Vagina (tissue), 2 donors: ENCODE data around the gene ACYP2. TPM values are rescaled to one million over a fixed set of nuclear protein-coding genes. Genes with fewer than 3 reads are reported as not detected.

Experiments used
- DNase-seq, 2 donors: peaks; one replicate each; pipeline ENCODE4 v3.0.0-alpha.2; 2017; ENCODE audit errors: extremely low spot score in 2 of 2
- H3K27ac ChIP-seq: fragments of 200-600 bp; sonication (generic); one replicate; pipeline ENCODE4 v1.5.1; 2019
- H3K27me3 ChIP-seq: fragments of 200-600 bp; sonication (generic); one replicate; pipeline ENCODE4 v1.5.1; 2019
- H3K36me3 ChIP-seq, 2 donors: fragments of 200-600 bp; sonication (generic); one replicate each; pipeline ENCODE4 v1.5.1; 2017 to 2019
- H3K4me1 ChIP-seq: fragments of 200-600 bp; sonication (generic); one replicate; pipeline ENCODE4 v1.5.1; 2019
- H3K4me3 ChIP-seq, 2 donors: fragments of 200-600 bp; sonication (generic); 1 replicate in 1 of 2; 2 replicates in 1 of 2; pipeline ENCODE4 v1.5.1; 2016 to 2019
- H3K9me3 ChIP-seq: fragments of 200-600 bp; sonication (generic); one replicate; pipeline ENCODE4 v1.5.1; 2019
- POLR2A ChIP-seq, 2 donors: fragments of 450-650 bp; IDR thresholded peaks; one replicate each; pipeline ENCODE4 v1.6.1; 2017; ENCODE audit warnings: antibody characterized with exemption in 2 of 2, mild to moderate bottlenecking in 2 of 2, moderate library complexity in 2 of 2
- POLR2AphosphoS5 ChIP-seq, 2 donors: sonication (generic); formaldehyde crosslinking; IDR thresholded peaks; one replicate each; pipeline ENCODE4 v1.9.0; 2017; ENCODE audit warnings: antibody characterized with exemption in 2 of 2, mild to moderate bottlenecking in 2 of 2, low read depth in 1 of 2; ENCODE audit not compliant: insufficient read depth in 1 of 2
- intact Hi-C: fragments of 100-400 bp; cut with DNase I; formaldehyde crosslinking; loops from one replicate; pipeline ENCODE4 v1.15.1; 2023
- total RNA-seq: library from RNA; depleted of rRNA; stranded (reverse); fragments of >200 nt; gene quantifications from one replicate; pipeline ENCODE4 v1.2.3, GENCODE V29; 2016
- TF ChIP-seq, protein P1 (sequence below), 3 experiments: fragments of 450-650 bp in 2 of 3; fragments of 200-600 bp in 1 of 3; sonication (generic) in 1 of 3; IDR thresholded peaks; one replicate each; pipeline ENCODE4 v1.5.1; 2017 to 2019; ENCODE audit warnings: antibody characterized with exemption in 3 of 3, mild to moderate bottlenecking in 2 of 3, moderate library complexity in 2 of 3

The ACYP2 gene
- total RNA-seq, 1 donor from 2014 or later, result 10.8 TPM

GRCh38 chr2:54097124-54097523 is 18.3 kb upstream of the ACYP2 start:
- TF ChIP-seq POLR2A (IDR thresholded peaks at IDR 0.05), result no peak
- TF ChIP-seq POLR2AphosphoS5 (IDR thresholded peaks at IDR 0.05; ENCODE audit: insufficient read depth in 1 of 2, low read depth in 1 of 2), result no peak
- TF ChIP-seq, protein P1, sequence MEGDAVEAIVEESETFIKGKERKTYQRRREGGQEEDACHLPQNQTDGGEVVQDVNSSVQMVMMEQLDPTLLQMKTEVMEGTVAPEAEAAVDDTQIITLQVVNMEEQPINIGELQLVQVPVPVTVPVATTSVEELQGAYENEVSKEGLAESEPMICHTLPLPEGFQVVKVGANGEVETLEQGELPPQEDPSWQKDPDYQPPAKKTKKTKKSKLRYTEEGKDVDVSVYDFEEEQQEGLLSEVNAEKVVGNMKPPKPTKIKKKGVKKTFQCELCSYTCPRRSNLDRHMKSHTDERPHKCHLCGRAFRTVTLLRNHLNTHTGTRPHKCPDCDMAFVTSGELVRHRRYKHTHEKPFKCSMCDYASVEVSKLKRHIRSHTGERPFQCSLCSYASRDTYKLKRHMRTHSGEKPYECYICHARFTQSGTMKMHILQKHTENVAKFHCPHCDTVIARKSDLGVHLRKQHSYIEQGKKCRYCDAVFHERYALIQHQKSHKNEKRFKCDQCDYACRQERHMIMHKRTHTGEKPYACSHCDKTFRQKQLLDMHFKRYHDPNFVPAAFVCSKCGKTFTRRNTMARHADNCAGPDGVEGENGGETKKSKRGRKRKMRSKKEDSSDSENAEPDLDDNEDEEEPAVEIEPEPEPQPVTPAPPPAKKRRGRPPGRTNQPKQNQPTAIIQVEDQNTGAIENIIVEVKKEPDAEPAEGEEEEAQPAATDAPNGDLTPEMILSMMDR (IDR thresholded peaks at IDR 0.05), result no peak
- Histone ChIP-seq H3K27ac (no peak overlapping the region), H3K36me3 (no peaks in the 10 kb centered on the region), H3K4me3 (no peak overlapping the region), H3K4me1 (no peaks in the 10 kb centered on the region), H3K9me3 (no peaks in the 10 kb centered on the region), H3K27me3 (no peaks in the 10 kb centered on the region)
- no peak for DNase-seq
- intact Hi-C loops, result no loop called here

- Histone ChIP-seq H3K27me3 (no peaks in the 10 kb centered on the region), H3K4me1 (peaks cover 8% of the 10 kb centered on the region), H3K27ac (no peak overlapping the region), H3K9me3 (no peaks in the 10 kb centered on the region), H3K36me3 (no peaks in the 10 kb centered on the region), H3K4me3 (no peak overlapping the region)
- TF ChIP-seq, protein P1 (IDR thresholded peaks at IDR 0.05), result no peak
- TF ChIP-seq POLR2A (IDR thresholded peaks at IDR 0.05), result no peak
- no peak for TF ChIP-seq POLR2AphosphoS5 (IDR thresholded peaks at IDR 0.05; ENCODE audit: insufficient read depth in 1 of 2, low read depth in 1 of 2)
- intact Hi-C loops, result no loop called here
- no peak for DNase-seq
These were observed 16.0 kb upstream of the ACYP2 start for GRCh38 chr2:54099370-54099769.

GRCh38 chr2:54099829-54100585 is 15.4 kb upstream of the ACYP2 start:
- Histone ChIP-seq H3K4me1 (peaks cover 8% of the 10 kb centered on the region), H3K4me3 (no peak overlapping the region), H3K27ac (no peak overlapping the region), H3K9me3 (no peaks in the 10 kb centered on the region), H3K27me3 (no peaks in the 10 kb centered on the region), H3K36me3 (no peaks in the 10 kb centered on the region)
- TF ChIP-seq POLR2AphosphoS5 (IDR thresholded peaks at IDR 0.05; ENCODE audit: insufficient read depth in 1 of 2, low read depth in 1 of 2) (no peak), POLR2A (IDR thresholded peaks at IDR 0.05) (no peak)
- TF ChIP-seq, protein P1 (IDR thresholded peaks at IDR 0.05), result no peak
- no peak for DNase-seq
- intact Hi-C loops, result no loop called here

DNA sequence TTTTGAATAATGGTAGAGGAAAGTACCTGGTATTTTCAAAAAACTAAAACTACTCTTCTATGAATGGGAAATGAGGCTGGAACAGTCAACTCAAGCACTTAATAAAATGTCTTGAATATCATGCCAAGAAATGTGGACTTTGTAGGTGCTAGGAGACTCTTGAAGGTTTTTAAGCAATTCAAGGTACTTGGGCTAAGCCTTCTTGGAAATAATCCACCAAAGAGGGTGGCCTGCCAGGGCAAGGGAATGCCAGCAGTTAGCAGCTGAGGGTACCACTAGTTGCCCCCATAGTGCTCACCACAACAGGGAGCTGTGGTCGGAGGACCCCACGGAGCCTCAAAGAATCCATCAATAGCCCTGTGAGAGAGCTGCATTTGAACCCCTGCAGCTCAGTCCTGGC is 14.6 kb upstream of the ACYP2 start:
- no peak for TF ChIP-seq POLR2A (IDR thresholded peaks at IDR 0.05)
- no peak for TF ChIP-seq POLR2AphosphoS5 (IDR thresholded peaks at IDR 0.05; ENCODE audit: insufficient read depth in 1 of 2, low read depth in 1 of 2)
- TF ChIP-seq, protein P1 (IDR thresholded peaks at IDR 0.05), result no peak
- H3K4me1 ChIP-seq, result peaks cover 8% of the 10 kb centered on the region
- no peaks in the 10 kb centered on the region for H3K27me3 ChIP-seq
- intact Hi-C loops, result no loop called here
- H3K9me3 ChIP-seq, result no peaks in the 10 kb centered on the region
- no peak overlapping the region for H3K27ac ChIP-seq
- H3K36me3 ChIP-seq, result no peaks in the 10 kb centered on the region
- H3K4me3 ChIP-seq, result no peak overlapping the region
- DNase-seq, result no peak
